Measurements from ENCODE around the gene KHK. TPM values are rescaled to one million over a fixed set of nuclear protein-coding genes. Genes with fewer than 3 reads are reported as not detected.

The KHK gene
- total RNA-seq, 4 donors from 2014 or later: 2.8 to 6.3 (median 3.8) TPM

GRCh38 chr2:27050281-27050995 lies 36.1 kb upstream of the KHK start:
- H3K4me3 ChIP-seq: peak overlapping the region; percentile 96
- peaks cover 19% of the 10 kb centered on the region for H3K4me1 ChIP-seq
- DNase-seq (ENCODE audit: low spot score in 2 of 2): peak; percentile 93 to 95
- no peaks in the 10 kb centered on the region for H3K9me3 ChIP-seq
- whole genome bisulfite sequencing: under 1% methylated on average over 30 of the region's 48 CpGs
- H3K27me3 ChIP-seq: no peaks in the 10 kb centered on the region
- H3K27ac ChIP-seq: peak overlapping the region; percentile 85
- H3K36me3 ChIP-seq: peaks cover 19% of the 10 kb centered on the region
- no peak for TF ChIP-seq EP300 (IDR thresholded peaks at IDR 0.05)
- peak in 2 of 3 donors; percentile 62 to 91 for TF ChIP-seq POLR2AphosphoS5 (IDR thresholded peaks at IDR 0.05)
- peak; percentile 15 to 57 for TF ChIP-seq CTCF (IDR thresholded peaks at IDR 0.05)

- H3K36me3 ChIP-seq: peaks cover 27% of the 10 kb centered on the region
- H3K27ac ChIP-seq: peak within 1 kb of the TSS; percentile 85
- no peaks in the 10 kb centered on the region for H3K9me3 ChIP-seq
- WGBS: 0% methylated on average over 39 of the region's 67 CpGs
- H3K27me3 ChIP-seq: no peaks in the 10 kb centered on the region
- peaks cover 19% of the 10 kb centered on the region for H3K4me1 ChIP-seq
- peak; percentile 98 for DNase-seq (ENCODE audit: low spot score in 2 of 2)
- TF ChIP-seq EP300 (IDR thresholded peaks at IDR 0.05) (no peak), POLR2A (IDR thresholded peaks at IDR 0.05) (peak in 1 of 2 donors; percentile 14), POLR2AphosphoS5 (IDR thresholded peaks at IDR 0.05) (peak in 2 of 3 donors; percentile 75 to 89), CTCF (IDR thresholded peaks at IDR 0.05) (no peak)
- peak within 1 kb of the TSS; percentile 96 for H3K4me3 ChIP-seq
These were observed 35.3 kb upstream of the KHK start, which contains the start of gene AGBL5 for GRCh38 chr2:27050996-27051901. TSS of gene AGBL5 (plus strand) at chr2:27051668. CDS start at chr2:27052959, 1,291 bp downstream.

- no peak for TF ChIP-seq POLR2AphosphoS5 (IDR thresholded peaks at IDR 0.05)
- TF ChIP-seq EP300 (IDR thresholded peaks at IDR 0.05): no peak
- no peak for TF ChIP-seq POLR2A (IDR thresholded peaks at IDR 0.05)
- TF ChIP-seq CTCF (IDR thresholded peaks at IDR 0.05): no peak
- DNase-seq (ENCODE audit: low spot score in 2 of 2): peak in 1 of 2 donors; percentile 87
- no peaks in the 10 kb centered on the region for H3K9me3 ChIP-seq
- WGBS: 8% methylated on average over 6 of the region's 24 CpGs
- H3K27ac ChIP-seq: peak overlapping the region; percentile 85
- peaks cover 19% of the 10 kb centered on the region for H3K4me1 ChIP-seq
- peaks cover 36% of the 10 kb centered on the region for H3K36me3 ChIP-seq
- H3K27me3 ChIP-seq: no peaks in the 10 kb centered on the region
- H3K4me3 ChIP-seq: peak overlapping the region; percentile 96
These were observed 34.5 kb upstream of the KHK start for GRCh38 chr2:27051902-27052645.

GRCh38 chr2:27053321-27053720 lies 33.3 kb upstream of the KHK start:
- DNase-seq (ENCODE audit: low spot score in 2 of 2): no peak
- Histone ChIP-seq H3K9me3 (no peaks in the 10 kb centered on the region), H3K4me1 (peaks cover 19% of the 10 kb centered on the region), H3K27me3 (no peaks in the 10 kb centered on the region), H3K4me3 (no peak overlapping the region), H3K36me3 (peaks cover 46% of the 10 kb centered on the region), H3K27ac (no peak overlapping the region)
- 91% methylated on average over 11 of the region's 11 CpGs for WGBS
- TF ChIP-seq POLR2A (IDR thresholded peaks at IDR 0.05): no peak
- TF ChIP-seq EP300 (IDR thresholded peaks at IDR 0.05): no peak
- no peak for TF ChIP-seq POLR2AphosphoS5 (IDR thresholded peaks at IDR 0.05)
- no peak for TF ChIP-seq CTCF (IDR thresholded peaks at IDR 0.05)

Data from suprapubic skin (tissue), 4 donors.